Measurements from ENCODE around the gene GGA2.

Gene GGA2

GRCh38 chr16:23532448-23532847, 22.2 kb upstream of the GGA2 start:
- H3K27me3 Mint-ChIP-seq: no peaks in the 10 kb centered on the region
- H3K27ac Mint-ChIP-seq: no peak overlapping the region
- H3K4me3 Mint-ChIP-seq: no peak overlapping the region
- peaks cover 59% of the 10 kb centered on the region for H3K36me3 Mint-ChIP-seq (ENCODE audit: low read depth)
- no peaks in the 10 kb centered on the region for H3K4me1 Mint-ChIP-seq (ENCODE audit: low read depth)
- no peaks in the 10 kb centered on the region for H3K9me3 Mint-ChIP-seq

DNA sequence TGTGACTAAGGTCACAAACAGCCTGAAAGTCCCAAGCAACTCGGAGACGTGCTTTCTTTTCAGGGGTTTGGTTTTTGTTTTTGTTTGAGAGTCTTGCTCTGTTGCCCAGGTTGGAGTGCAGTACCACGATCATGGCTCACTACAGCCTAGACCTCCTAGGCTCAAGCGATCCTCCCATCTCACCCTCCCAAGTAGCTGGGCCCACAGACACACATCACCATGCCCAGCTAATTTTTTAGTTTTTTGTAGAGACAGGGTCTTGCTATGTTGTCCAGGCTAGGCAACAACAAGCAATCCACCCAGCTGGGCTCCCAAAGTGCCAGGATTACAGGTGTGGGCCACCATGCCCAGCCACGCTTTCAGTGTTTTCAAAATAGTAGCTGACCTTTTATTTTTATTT, 19.8 kb upstream of the GGA2 start:
- Mint-ChIP-seq H3K4me3 (no peak overlapping the region), H3K27me3 (no peaks in the 10 kb centered on the region), H3K36me3 (ENCODE audit: low read depth) (peaks cover 57% of the 10 kb centered on the region), H3K27ac (no peak overlapping the region), H3K4me1 (ENCODE audit: low read depth) (no peaks in the 10 kb centered on the region), H3K9me3 (no peaks in the 10 kb centered on the region)

GRCh38 chr16:23528644-23529310, 18.5 kb upstream of the GGA2 start:
- Mint-ChIP-seq H3K36me3 (ENCODE audit: low read depth) (peaks cover 60% of the 10 kb centered on the region), H3K9me3 (no peaks in the 10 kb centered on the region), H3K27ac (no peak overlapping the region), H3K4me1 (ENCODE audit: low read depth) (no peaks in the 10 kb centered on the region), H3K27me3 (no peaks in the 10 kb centered on the region), H3K4me3 (no peak overlapping the region)

DNA sequence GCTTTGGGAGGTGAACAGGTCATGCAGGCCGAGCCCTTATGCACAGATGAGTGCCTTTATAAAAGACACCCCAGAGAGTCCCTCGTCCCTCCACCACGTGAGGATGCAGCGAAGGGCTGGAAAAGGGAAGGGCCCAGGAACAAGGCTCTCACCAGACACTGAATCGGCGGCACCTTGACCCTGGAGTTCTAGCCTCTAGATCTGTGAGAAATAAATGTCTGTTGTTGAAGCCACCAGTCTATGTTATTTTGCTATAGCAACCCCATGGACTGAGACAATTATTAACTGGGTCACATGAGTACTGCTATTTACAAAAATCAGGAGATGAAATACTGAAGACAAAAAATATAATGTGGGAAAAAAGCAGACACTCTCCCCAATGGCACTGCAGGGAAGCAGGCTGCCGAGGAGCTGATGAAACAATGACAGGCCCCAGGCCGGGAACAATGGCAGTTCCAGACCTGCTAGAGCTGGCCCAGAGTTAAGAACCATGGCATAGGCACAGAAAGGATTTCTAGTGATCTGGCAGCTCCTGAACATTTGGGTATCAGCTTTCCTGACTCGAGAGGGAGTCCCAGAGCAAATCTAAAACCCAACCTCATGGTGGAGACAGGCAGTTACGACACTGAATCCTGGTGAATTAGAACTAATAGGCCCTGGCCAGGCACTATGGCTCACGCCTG, 17.8 kb upstream of the GGA2 start:
- Mint-ChIP-seq H3K27me3 (no peaks in the 10 kb centered on the region), H3K4me1 (ENCODE audit: low read depth) (no peaks in the 10 kb centered on the region), H3K9me3 (no peaks in the 10 kb centered on the region), H3K36me3 (ENCODE audit: low read depth) (peaks cover 60% of the 10 kb centered on the region), H3K4me3 (no peak overlapping the region), H3K27ac (no peak overlapping the region)

GRCh38 chr16:23524886-23525285, 14.6 kb upstream of the GGA2 start:
- Mint-ChIP-seq H3K4me1 (ENCODE audit: low read depth) (no peaks in the 10 kb centered on the region), H3K9me3 (no peaks in the 10 kb centered on the region), H3K4me3 (no peak overlapping the region), H3K36me3 (ENCODE audit: low read depth) (peaks cover 63% of the 10 kb centered on the region), H3K27me3 (no peaks in the 10 kb centered on the region), H3K27ac (no peak overlapping the region)

DNA sequence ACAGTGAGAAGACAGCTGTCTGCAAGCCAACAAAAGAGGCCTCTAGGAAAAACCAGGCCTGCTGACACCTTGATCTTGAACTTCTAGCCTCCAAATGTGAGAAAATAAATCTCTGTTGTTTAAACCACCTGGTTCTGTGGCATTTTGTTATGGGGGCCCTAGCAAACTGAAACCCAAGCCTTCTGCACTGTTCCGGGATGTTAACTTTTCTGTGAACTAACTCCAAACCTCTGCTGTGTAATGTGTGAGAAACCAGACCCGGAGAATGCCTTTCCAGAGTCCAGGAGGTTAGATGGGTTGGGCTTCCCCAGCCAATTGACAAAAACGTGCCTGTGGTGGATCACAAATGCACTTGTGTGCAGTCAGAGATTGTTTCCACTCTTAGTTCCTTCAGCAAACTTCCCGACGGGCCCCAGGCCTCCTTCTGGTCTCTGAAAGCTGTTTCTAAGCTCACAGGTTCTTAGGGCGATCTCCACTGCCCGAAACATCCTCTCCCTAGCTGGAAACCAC, 13.6 kb upstream of the GGA2 start:
- no peaks in the 10 kb centered on the region for H3K27me3 Mint-ChIP-seq
- no peaks in the 10 kb centered on the region for H3K9me3 Mint-ChIP-seq
- no peak overlapping the region for H3K4me3 Mint-ChIP-seq
- H3K36me3 Mint-ChIP-seq (ENCODE audit: low read depth): peaks cover 69% of the 10 kb centered on the region
- H3K27ac Mint-ChIP-seq: no peak overlapping the region
- peaks cover 8% of the 10 kb centered on the region for H3K4me1 Mint-ChIP-seq (ENCODE audit: low read depth)

- H3K4me3 Mint-ChIP-seq: no peak overlapping the region
- H3K36me3 Mint-ChIP-seq (ENCODE audit: low read depth): peaks cover 63% of the 10 kb centered on the region
These were observed 13.0 kb upstream of the GGA2 start for GRCh38 chr16:23523321-23523720.

DNA sequence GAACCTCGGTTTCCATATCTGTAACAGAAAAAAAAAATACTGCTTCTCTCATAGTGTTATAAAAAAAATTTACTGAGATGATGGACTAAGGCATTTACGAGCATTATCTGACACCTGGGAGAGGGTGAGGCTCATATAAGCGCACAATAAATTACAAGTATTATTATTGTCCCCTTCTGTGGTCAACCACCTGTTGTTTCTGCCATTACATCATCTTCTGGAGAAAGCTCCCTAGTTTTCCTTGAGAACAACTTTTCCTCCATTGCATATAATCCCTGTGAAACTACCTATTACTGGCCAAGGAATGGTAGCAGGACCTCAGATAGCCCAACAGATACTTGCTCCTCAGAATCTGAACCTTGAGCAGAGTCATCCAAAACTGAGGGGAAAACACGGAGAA, 11.7 kb upstream of the GGA2 start:
- Mint-ChIP-seq H3K4me1 (ENCODE audit: low read depth) (peaks cover 20% of the 10 kb centered on the region), H3K36me3 (ENCODE audit: low read depth) (peaks cover 54% of the 10 kb centered on the region), H3K9me3 (no peaks in the 10 kb centered on the region), H3K27me3 (no peaks in the 10 kb centered on the region), H3K4me3 (no peak overlapping the region), H3K27ac (no peak overlapping the region)

More at GRCh38 chr16:23523321-23523720, 13.0 kb upstream of the GGA2 start:
- no peak overlapping the region for H3K27ac Mint-ChIP-seq
- H3K4me1 Mint-ChIP-seq (ENCODE audit: low read depth): peaks cover 12% of the 10 kb centered on the region
- H3K9me3 Mint-ChIP-seq: no peaks in the 10 kb centered on the region
- H3K27me3 Mint-ChIP-seq: no peaks in the 10 kb centered on the region

GRCh38 chr16:23521037-23521743, 10.9 kb upstream of the GGA2 start:
- Mint-ChIP-seq H3K4me3 (no peak overlapping the region), H3K4me1 (ENCODE audit: low read depth) (peaks cover 27% of the 10 kb centered on the region), H3K27ac (no peak overlapping the region), H3K9me3 (no peaks in the 10 kb centered on the region), H3K36me3 (ENCODE audit: low read depth) (peaks cover 58% of the 10 kb centered on the region), H3K27me3 (no peaks in the 10 kb centered on the region)

- Mint-ChIP-seq H3K36me3 (ENCODE audit: low read depth) (peaks cover 59% of the 10 kb centered on the region), H3K27ac (no peak overlapping the region), H3K27me3 (no peaks in the 10 kb centered on the region), H3K4me1 (ENCODE audit: low read depth) (peaks cover 34% of the 10 kb centered on the region), H3K9me3 (no peaks in the 10 kb centered on the region), H3K4me3 (no peak overlapping the region)
These were observed 10.2 kb upstream of the GGA2 start for GRCh38 chr16:23520500-23520899.

- H3K27me3 Mint-ChIP-seq: no peaks in the 10 kb centered on the region
- H3K4me3 Mint-ChIP-seq: no peak overlapping the region
- peaks cover 58% of the 10 kb centered on the region for H3K36me3 Mint-ChIP-seq (ENCODE audit: low read depth)
- H3K27ac Mint-ChIP-seq: peak overlapping the region; percentile 38
- H3K4me1 Mint-ChIP-seq (ENCODE audit: low read depth): peaks cover 46% of the 10 kb centered on the region
- H3K9me3 Mint-ChIP-seq: no peaks in the 10 kb centered on the region
These were observed 9.0 kb upstream of the GGA2 start for GRCh38 chr16:23519282-23519681.

DNA sequence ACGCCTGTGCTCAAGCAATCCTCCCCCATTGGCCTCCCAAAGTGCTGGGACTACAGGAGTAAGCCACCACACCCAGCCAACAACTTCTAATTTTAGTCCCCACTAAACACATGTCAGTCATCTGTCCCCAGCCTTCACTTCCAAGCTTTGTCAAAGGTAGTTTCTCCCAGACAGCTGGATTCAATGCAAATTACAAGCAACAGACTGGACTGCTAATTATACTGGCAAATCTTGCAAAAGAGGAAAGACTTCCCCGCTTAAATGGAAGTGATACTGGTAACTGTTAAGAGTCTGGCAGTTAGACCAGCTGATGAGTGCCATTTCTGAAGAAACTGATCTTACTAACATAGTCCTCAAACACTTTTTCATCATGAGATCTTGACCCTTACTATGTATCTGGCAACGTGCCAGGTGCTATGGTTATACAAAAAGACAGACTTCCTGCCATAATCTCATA, 8.2 kb upstream of the GGA2 start:
- no peak overlapping the region for H3K4me3 Mint-ChIP-seq

GRCh38 chr16:23516366-23517137, 6.3 kb upstream of the GGA2 start:
- H3K27ac Mint-ChIP-seq: peak overlapping the region; percentile 54
- no peak overlapping the region for H3K4me3 Mint-ChIP-seq
- H3K36me3 Mint-ChIP-seq (ENCODE audit: low read depth): peaks cover 37% of the 10 kb centered on the region
- H3K9me3 Mint-ChIP-seq: no peaks in the 10 kb centered on the region
- H3K27me3 Mint-ChIP-seq: no peaks in the 10 kb centered on the region
- H3K4me1 Mint-ChIP-seq (ENCODE audit: low read depth): peaks cover 54% of the 10 kb centered on the region

More for the DNA sequence above, 8.2 kb upstream of the GGA2 start:
- Mint-ChIP-seq H3K27me3 (no peaks in the 10 kb centered on the region), H3K9me3 (no peaks in the 10 kb centered on the region), H3K4me1 (ENCODE audit: low read depth) (peaks cover 52% of the 10 kb centered on the region), H3K36me3 (ENCODE audit: low read depth) (peaks cover 55% of the 10 kb centered on the region), H3K27ac (no peak overlapping the region)

GRCh38 chr16:23515881-23516280, 5.6 kb upstream of the GGA2 start:
- Mint-ChIP-seq H3K27ac (no peak overlapping the region), H3K4me3 (no peak overlapping the region), H3K4me1 (ENCODE audit: low read depth) (peaks cover 57% of the 10 kb centered on the region)

More at GRCh38 chr16:23515881-23516280, 5.6 kb upstream of the GGA2 start:
- Mint-ChIP-seq H3K36me3 (ENCODE audit: low read depth) (peaks cover 30% of the 10 kb centered on the region), H3K27me3 (no peaks in the 10 kb centered on the region), H3K9me3 (no peaks in the 10 kb centered on the region)
